HG03571 (cell line): ENCODE results near the gene EIF3A.
"Not testable (repeated sequence)": the region's sequence is repeated elsewhere in the genome, so short reads cannot be mapped to it uniquely, and the experiment has no call there.

Experiments
- ATAC-seq: cut with Tn5 transposase; IDR thresholded peaks from one replicate; pipeline ENCODE4 v1.9.1; 2021; ENCODE audit not compliant: unreplicated experiment

EIF3A gene, protein sequence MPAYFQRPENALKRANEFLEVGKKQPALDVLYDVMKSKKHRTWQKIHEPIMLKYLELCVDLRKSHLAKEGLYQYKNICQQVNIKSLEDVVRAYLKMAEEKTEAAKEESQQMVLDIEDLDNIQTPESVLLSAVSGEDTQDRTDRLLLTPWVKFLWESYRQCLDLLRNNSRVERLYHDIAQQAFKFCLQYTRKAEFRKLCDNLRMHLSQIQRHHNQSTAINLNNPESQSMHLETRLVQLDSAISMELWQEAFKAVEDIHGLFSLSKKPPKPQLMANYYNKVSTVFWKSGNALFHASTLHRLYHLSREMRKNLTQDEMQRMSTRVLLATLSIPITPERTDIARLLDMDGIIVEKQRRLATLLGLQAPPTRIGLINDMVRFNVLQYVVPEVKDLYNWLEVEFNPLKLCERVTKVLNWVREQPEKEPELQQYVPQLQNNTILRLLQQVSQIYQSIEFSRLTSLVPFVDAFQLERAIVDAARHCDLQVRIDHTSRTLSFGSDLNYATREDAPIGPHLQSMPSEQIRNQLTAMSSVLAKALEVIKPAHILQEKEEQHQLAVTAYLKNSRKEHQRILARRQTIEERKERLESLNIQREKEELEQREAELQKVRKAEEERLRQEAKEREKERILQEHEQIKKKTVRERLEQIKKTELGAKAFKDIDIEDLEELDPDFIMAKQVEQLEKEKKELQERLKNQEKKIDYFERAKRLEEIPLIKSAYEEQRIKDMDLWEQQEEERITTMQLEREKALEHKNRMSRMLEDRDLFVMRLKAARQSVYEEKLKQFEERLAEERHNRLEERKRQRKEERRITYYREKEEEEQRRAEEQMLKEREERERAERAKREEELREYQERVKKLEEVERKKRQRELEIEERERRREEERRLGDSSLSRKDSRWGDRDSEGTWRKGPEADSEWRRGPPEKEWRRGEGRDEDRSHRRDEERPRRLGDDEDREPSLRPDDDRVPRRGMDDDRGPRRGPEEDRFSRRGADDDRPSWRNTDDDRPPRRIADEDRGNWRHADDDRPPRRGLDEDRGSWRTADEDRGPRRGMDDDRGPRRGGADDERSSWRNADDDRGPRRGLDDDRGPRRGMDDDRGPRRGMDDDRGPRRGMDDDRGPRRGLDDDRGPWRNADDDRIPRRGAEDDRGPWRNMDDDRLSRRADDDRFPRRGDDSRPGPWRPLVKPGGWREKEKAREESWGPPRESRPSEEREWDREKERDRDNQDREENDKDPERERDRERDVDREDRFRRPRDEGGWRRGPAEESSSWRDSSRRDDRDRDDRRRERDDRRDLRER (N-terminal part only)

DNA sequence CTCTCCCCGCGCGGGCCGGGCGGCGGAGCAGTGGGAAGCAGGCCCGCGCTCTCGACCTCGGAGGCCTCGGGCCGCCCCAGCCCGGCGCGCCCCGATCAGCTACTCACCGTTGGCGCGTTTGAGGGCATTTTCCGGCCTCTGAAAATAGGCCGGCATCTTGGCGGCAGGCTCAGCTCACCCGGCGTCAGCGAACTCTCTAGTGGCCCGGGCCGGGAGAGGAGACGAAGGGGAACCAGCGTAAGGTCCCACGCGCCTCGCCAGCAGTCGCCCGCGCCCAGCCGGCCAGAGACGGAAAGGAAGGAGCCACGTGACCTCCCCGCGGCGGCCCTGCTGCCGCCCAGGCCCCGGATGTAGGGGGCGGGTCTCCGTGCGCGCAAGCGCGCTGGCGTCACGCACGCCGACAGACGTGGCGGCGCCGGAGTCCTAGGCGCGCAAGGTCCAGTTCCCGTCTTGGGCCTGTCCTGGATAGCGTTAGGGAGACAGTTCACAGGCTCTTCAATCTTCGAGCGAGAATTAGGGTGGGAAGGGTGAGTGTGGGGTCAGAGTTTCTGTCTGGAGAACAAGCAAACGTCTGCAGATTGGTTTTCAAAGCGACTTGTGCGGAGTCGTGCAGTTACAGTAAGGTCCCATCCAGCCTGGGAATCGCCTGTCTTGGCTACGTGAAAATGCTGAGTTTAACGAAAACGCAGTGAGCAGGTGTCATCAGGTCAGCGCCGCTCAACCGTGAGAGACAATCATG, at the start of gene EIF3A:
Gene EIF3A, minus strand, starts transcription at position 297 of the 739 bp plus-strand sequence. Its CDS starts 141 bp downstream, at position 156.
- ATAC-seq, result peak; percentile 76

DNA sequence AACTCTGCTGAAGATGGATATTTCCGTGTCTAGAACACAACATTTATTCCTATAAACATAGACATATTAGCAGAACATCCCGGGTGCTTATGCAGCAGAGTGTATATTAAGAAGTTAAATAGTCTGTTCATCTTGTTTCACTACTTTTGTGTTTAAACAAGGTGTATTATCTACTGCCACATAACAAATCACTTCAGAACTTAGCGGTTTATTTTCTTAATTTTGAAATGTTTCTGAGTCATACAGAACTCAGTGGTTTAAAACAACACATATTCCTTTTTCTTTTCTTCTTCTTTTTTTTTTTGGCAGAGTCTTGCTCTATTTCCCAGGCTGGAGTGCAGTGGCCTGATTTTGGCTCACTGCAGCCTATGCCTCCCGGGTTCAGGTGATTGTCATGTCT, 49.1 kb upstream of the EIF3A start:
- no peak for ATAC-seq

DNA sequence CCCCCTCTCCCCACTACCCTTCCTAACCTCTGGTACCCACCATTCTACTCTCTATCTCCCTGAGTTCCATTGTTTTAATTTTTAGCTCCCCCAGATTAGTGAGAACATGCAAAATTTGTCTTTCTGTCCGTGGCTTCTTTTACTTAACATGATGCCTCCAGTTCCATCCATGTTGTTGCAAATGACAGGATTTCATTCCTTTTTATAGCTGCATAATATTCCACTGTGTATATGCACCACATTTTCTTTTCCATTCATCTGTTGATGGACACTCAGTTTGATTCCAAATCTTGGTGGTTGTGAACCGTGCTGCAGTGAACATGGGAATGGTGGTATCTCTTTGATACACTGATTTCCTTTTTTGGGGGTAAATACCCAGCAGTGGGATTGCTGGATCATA, 45.3 kb upstream of the EIF3A start:
- ATAC-seq, result no peak

DNA sequence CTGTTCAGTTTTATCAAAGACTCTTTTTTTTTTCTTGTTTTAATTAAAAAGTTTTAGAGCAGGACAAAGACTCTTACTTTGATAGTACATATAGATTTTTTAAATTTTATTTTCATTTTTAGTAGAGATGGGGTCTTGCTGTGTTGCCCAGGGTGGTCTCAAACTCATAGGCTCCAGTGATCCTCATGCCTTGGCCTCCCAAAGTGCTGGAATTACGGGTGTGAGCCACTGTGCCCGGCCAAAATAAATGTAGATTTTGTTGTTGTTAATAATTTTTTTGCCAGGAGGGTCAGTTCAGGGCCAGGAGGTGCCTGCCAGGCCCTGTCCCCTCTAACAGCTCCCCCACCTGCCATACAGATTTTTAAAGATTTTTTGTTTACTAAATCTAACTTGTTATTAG, 40.3 kb upstream of the EIF3A start:
- ATAC-seq, result no peak

DNA sequence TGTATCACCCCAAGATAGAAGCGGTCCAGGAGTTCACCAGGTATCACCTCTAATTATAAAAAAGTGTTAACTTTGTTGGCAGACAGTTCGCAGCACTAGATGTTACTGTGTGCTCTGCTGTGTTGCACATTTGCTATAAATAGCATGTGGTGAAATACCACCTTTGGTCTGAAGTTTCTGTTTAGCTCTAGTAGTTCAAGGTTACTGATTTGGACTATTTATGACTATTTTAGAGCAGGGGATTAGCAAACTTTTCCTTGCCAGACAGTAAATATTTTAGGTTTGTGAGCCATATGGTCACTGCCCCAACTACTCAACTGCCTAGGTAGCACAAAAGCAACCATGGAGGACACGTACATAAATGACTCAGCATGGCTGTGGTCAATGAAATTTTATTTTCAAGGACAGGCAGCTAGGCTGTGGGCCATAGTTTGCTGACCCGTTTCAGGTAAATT, 39.8 kb upstream of the EIF3A start:
- ATAC-seq, result peak; percentile 90

DNA sequence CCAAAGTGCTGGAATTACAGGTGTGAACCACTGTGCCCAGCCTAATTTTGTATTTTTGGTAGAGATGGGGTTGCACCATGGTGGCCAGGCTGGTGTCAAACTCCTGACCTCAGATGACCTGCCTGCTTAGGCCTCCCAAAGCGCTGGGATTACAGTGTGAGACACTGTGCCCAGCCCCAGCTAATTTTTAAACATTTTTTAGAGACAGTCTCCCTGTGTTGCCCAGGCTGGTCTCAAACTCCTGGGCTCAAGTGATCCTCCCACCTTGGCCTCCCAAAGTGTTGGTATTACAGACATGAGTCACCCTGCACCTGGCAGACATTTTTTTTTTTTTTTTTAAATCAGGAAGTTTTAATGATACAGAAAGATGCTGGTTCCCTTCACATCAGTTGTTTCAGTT, 38.8 kb upstream of the EIF3A start:
- no peak for ATAC-seq

DNA sequence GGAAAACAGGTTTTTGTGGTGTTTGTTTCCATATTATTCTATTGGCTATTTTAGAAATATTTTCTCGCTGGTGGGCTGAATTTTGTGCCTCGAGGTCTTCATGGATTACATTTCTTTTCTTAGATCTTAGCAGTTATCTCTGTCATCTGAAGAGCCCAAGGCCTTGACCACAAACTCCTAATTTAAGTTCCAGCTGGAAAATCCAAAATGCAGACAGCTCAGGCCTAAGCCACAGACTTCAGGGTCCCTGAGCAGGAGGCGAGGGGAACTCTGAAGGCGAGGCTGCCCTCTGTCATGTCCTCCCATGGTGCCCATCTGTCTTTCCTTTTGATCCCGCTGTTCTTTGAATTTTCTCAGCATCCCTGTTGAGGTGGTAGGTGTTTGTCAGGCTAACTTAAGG, 37.6 kb upstream of the EIF3A start:
- no peak for ATAC-seq

DNA sequence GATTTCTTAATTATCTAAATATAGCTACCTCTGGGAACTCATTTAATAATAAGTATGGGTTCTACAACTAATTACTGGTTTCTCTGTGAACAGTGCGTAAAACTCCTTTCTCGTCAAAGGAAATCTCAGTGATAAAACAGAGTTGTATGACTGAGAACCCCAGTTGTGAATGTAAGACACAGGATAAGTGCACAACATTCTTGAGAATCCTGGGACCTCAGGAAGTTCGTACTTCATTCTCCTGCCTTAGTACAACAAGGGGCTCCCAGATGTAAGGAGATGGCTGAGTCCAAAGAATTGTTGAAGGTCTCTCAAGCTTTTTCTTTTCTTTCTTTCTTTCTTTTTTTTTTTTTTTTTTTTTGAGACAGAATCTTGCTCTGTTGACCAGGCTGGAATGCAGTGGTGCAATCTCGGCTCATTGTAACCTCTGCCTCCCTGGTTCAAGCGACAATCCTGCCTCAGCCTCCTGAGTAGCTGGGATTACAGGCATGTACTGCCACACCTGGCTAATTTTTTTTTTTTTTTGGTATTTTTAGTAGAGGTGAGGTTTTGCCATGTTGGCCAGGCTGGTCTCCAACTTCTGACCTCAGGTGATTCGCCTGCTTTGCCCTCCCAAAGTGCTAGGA, 35.8 kb upstream of the EIF3A start:
- no peak for ATAC-seq

DNA sequence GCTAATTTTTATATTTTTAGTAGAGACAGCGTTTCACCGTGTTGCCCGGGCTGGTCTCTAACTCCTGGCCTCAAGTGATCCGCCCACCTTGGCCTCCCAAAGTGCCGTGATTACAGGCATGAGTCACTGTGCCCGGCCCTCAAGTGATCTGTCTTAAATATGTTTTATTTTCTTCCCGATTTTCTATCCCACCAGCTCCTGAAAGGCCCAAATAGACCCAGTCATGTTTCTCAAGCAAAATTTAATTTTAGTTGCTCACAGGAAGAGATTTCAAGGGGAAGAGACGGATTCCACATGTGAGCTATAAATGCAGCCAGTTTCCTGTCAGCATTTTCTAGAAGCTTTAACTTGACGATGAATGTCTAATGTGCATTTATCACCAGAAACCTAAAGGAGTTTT, 35.3 kb upstream of the EIF3A start:
- no peak for ATAC-seq

DNA sequence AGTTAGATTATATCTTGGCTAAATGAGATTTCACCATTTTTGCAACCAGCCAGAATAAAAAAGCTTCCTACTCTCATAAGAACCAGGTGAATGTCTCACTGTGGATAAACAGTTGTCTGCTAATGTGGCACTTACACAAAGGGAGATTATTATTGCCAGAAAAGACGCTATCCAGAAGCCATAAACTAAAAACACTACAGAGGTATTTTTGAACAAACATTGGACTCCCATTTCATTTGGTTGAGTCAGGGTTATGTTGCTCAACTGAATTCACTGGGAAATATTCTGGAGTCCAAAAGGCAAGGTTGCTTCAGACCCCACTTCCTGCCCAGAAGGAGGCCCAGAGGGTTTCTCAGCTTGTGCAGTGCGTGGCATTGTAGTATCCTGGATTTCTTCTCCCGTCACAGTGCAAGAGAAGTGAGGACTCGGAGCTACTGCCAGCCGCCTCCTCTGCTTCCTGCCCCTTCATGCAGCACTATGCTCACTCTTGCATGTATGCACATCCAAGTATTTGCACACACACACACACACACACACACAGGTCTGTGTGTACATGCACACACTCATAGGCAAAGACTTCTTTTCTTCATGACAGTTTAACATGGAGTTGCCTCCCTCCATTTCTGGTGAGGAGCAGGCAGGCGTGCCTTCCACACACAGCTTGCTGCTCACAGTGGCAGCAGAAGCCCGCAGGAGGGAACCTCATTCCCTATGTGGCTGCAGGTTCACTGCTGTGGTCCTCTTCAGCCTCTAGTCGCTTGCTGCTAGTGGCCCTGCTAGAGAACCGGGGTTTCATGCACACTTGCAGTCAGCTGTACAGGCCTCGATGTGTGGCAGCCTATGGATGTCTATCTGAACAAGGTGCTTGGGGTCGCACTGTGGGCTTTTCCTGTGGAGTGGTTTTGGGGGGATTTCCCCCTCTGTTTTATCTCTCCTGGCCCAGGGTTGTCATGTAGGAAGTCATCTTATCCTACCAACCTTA, 33.4 kb upstream of the EIF3A start:
- ATAC-seq, result no peak

DNA sequence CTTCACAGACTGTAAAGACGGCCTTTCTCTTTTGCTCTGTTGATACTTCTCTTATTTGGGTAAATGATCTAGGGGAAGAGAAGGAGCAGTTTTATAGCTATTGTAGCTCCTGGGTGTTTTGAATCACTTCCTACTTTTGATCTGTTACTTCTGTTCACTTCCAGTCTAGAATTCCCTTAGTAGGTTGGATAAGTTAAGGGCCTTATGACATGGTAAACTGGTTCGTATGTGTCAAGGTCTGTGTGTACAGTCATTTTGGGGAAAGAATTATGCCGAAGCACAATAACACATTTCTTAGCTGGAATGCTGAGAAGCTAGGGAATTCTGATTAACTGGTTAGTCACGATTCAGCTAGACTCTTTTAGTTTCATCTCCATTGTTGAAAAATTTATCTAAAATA, 31.4 kb upstream of the EIF3A start:
- no peak for ATAC-seq

DNA sequence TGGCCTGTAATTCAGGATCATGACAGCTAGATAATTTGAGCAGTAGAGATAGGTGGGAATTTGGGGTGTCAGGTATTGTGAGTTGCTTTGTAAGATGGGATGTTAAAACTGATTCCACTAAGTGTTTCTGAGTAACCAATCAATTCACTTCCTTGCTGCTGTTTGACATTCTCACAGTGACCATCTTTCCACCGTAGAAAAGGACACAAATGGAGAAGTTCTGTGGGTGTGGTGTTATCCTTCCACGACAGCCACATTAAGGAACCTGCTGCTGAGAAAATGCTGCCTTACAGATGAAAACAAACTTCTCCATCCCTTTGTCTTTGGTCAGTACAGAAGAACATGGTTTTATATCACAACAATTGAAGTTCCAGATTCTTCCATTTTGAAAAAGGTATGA, 27.2 kb upstream of the EIF3A start:
- not testable (repeated sequence) for ATAC-seq

DNA sequence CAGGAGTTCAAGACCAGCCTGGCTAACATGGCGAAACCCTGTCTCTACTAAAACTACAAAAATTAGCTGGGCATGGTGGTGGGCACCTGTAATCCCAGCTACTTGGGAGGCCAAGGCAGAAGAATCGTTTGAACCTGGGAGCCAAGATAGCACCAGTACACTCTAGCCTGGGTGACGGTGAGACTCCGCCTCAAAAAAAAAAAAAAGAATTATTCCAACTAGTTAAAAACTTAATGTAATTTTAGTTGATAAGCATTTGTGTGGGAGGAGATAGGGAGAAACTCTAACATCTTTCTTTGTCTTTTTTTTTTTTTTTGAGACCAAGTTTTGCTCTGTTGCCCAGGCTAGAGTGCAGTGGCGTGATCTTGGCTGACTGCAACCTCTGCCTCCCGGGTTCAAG, 26.5 kb upstream of the EIF3A start:
- not testable (repeated sequence) for ATAC-seq

DNA sequence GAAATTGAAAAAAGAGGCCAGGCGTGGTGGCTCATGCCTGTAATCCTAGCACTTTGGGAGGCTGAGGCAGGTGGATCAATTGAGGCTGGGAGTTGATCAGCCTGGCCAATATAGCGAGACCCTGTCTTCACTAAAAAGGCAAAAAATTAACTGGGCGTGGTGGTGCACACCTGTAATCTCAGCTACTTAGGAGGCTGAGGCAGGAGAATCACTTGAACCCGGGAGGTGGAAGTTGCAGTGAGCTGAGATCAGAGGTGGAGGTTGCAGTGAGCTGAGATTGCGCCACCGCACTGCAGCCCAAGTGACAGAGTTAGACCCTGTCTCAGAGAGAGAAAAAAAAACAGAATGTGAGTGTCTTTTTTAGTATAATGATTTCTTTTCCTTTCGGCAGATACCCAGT, 25.3 kb upstream of the EIF3A start:
- ATAC-seq, result not testable (repeated sequence)

DNA sequence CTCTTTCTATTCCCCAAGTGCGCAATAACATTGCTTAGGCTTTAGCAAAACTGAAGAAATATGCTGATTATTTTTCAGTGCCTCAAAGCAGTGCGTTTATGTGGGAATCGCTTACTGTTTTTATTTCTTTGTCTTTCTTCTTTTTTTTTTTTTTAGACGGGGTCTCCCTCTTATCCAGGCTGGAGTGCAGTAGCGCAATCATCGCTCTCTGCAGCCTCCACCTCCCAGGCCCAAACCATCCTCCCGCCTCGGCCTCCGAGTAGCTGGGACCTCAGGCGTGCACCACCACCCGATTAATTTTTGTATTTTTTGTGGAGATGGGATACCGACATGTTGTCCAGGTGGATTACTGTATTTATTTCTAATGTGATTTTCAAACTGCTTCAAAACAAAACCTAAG, 24.5 kb upstream of the EIF3A start:
- ATAC-seq, result no peak

DNA sequence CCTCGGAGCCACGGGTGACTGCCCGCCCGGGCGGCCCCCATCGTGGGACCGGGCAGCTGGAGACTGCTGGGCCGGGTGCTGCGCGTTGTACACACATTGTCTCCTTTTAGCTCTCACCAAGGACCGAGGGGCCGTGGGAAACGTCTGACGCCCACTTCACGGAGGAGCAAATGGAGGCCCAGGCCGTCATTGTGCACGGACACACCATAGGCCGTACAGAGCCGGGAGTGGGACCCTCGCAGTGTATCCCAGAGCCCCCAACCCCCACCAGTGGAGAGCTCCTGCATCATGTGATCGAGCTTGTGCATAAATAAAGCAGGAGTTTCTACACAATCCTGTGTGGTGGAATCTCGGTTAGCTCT, 24.0 kb upstream of the EIF3A start:
- no peak for ATAC-seq

DNA sequence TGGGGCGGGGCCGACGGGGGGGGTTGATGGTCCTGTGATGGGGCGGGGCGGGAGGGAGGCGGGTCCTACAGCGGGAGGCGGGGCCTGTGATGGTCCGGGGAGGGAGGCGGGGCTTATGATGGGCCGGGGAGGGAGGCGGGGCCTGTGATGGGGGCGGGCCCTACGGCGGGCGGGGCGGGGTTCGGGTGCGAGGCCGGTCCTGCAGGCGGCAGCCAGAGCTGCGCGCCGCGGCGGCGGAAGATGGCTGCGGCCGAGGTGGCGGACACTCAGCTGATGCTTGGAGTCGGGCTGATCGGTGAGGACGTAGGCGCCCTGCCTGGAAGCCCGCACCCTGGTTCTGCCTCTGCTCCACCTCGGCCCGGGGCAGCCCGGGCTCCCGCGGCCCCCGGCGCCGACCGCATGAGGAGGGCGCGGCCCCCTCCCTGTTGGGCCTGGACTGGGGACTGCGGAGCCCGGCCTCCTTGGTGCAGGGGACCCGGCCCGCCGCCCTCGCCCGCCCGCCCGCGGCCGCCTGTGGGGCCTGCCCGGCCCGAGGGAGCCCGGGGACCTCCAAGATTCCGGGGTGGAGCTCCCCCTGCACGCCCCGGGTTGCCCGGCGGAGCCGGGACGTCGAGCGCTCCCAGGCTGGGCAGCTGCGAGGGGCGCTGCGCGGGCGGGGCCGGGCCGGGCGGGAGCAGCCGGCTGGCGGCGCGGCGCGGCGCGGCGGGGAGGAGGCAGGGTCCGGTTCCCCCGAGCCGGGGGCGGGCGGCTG, 23.5 kb upstream of the EIF3A start, which contains the start of gene DENND10:
Gene DENND10, plus strand, starts transcription at position 211 of the 751 bp plus-strand sequence. Its CDS starts 30 bp downstream, at position 241.
- peak; percentile 86 for ATAC-seq
